Measurements from ENCODE around the gene DCST2. TPM values are rescaled to one million over a fixed set of nuclear protein-coding genes. Genes with fewer than 3 reads are reported as not detected.

Gene DCST2
- polyA plus RNA-seq, 1 donor from 2014 or later: 1.8 TPM

DNA sequence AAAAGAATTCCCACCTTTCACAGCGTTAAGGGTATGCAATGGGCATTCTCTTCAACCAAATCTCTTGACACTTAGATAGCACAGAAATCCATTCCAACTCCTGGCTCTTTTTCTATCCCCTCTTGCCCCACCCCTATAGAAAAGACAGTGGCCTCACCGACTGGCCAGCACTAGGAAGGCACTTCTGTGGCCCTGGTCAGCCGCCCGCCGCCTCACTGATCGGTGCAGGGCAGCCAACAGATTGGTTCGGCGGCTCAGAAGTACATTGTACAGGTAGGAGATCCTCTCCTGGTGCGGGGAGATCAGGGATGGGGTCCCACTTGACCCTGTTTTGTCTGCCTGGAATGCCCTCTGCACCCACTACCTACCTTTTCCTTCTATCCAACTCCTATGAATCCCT is 9.3 kb downstream of the DCST2 start:
- H3K9me2 ChIP-seq (ENCODE audit: insufficient read depth, low read length): no peaks in the 10 kb centered on the region
- no peaks in the 10 kb centered on the region for H3K27me3 ChIP-seq (ENCODE audit: insufficient read depth, low read depth, low read length)
- H3K27ac ChIP-seq (ENCODE audit: low read length): no peak overlapping the region
- no peaks in the 10 kb centered on the region for H3K9me3 ChIP-seq (ENCODE audit: low read length)
- H4K20me1 ChIP-seq (ENCODE audit: insufficient read depth): no peaks in the 10 kb centered on the region
- H3K36me3 ChIP-seq (ENCODE audit: insufficient read depth, low read length): no peaks in the 10 kb centered on the region
- no peaks in the 10 kb centered on the region for H3K79me2 ChIP-seq (replicated peaks; ENCODE audit: insufficient read depth, low read length)
- no peak overlapping the region for H3K9ac ChIP-seq (ENCODE audit: low read length)
- TF ChIP-seq POLR2AphosphoS5 (IDR thresholded peaks at IDR 0.05) (no peak), RAD21 (conservative IDR thresholded peaks at IDR 0.05) (no peak), SMC3 (conservative IDR thresholded peaks at IDR 0.05; ENCODE audit: poor library complexity) (no peak), EZH2 (IDR thresholded peaks at IDR 0.05; ENCODE audit: borderline replicate concordance, insufficient read depth, low read length, poor library complexity, severe bottlenecking) (no peak), TAF1 (IDR thresholded peaks at IDR 0.05; ENCODE audit: low read depth) (no peak), EP300 (conservative IDR thresholded peaks at IDR 0.05; ENCODE audit: poor library complexity, severe bottlenecking) (no peak), MXI1 (conservative IDR thresholded peaks at IDR 0.05; ENCODE audit: poor library complexity, severe bottlenecking) (no peak)
- TF ChIP-seq, protein P1, sequence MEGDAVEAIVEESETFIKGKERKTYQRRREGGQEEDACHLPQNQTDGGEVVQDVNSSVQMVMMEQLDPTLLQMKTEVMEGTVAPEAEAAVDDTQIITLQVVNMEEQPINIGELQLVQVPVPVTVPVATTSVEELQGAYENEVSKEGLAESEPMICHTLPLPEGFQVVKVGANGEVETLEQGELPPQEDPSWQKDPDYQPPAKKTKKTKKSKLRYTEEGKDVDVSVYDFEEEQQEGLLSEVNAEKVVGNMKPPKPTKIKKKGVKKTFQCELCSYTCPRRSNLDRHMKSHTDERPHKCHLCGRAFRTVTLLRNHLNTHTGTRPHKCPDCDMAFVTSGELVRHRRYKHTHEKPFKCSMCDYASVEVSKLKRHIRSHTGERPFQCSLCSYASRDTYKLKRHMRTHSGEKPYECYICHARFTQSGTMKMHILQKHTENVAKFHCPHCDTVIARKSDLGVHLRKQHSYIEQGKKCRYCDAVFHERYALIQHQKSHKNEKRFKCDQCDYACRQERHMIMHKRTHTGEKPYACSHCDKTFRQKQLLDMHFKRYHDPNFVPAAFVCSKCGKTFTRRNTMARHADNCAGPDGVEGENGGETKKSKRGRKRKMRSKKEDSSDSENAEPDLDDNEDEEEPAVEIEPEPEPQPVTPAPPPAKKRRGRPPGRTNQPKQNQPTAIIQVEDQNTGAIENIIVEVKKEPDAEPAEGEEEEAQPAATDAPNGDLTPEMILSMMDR (IDR thresholded peaks at IDR 0.05; ENCODE audit: poor library complexity, severe bottlenecking): no peak
- TF ChIP-seq, protein P2, sequence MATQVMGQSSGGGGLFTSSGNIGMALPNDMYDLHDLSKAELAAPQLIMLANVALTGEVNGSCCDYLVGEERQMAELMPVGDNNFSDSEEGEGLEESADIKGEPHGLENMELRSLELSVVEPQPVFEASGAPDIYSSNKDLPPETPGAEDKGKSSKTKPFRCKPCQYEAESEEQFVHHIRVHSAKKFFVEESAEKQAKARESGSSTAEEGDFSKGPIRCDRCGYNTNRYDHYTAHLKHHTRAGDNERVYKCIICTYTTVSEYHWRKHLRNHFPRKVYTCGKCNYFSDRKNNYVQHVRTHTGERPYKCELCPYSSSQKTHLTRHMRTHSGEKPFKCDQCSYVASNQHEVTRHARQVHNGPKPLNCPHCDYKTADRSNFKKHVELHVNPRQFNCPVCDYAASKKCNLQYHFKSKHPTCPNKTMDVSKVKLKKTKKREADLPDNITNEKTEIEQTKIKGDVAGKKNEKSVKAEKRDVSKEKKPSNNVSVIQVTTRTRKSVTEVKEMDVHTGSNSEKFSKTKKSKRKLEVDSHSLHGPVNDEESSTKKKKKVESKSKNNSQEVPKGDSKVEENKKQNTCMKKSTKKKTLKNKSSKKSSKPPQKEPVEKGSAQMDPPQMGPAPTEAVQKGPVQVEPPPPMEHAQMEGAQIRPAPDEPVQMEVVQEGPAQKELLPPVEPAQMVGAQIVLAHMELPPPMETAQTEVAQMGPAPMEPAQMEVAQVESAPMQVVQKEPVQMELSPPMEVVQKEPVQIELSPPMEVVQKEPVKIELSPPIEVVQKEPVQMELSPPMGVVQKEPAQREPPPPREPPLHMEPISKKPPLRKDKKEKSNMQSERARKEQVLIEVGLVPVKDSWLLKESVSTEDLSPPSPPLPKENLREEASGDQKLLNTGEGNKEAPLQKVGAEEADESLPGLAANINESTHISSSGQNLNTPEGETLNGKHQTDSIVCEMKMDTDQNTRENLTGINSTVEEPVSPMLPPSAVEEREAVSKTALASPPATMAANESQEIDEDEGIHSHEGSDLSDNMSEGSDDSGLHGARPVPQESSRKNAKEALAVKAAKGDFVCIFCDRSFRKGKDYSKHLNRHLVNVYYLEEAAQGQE (IDR thresholded peaks at IDR 0.05; ENCODE audit: borderline replicate concordance): no peak
- no peak overlapping the region for H2AFZ ChIP-seq (ENCODE audit: low read depth, low read length)
- H3K4me3 ChIP-seq (ENCODE audit: low read length): no peak overlapping the region
- no peaks in the 10 kb centered on the region for H3F3A ChIP-seq (ENCODE audit: insufficient read depth, low read length, poor library complexity, severe bottlenecking)
- no peak overlapping the region for H3K4me2 ChIP-seq (ENCODE audit: low read length)

DNA sequence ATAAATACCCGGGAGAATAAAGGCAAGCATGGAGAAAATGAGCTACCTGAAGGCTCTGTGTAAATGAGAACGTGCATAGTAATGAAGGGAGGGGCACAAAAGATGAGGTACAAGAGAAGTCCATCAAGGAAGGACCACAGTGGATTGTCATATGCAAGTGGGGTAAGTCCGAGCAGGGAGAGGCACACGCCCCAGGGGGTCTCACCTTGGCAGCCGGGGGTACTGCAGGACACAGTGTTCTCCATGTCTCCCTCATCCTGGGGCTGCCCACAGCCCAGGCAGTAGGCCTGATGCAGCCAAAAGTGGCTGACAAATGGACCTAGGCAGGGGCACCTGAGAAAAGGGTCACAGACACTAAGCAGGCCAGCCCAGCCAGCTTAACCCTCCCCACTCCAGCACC is 10.0 kb downstream of the DCST2 start:
- Histone ChIP-seq H4K20me1 (ENCODE audit: insufficient read depth) (no peaks in the 10 kb centered on the region), H3K4me2 (ENCODE audit: low read length) (no peak overlapping the region), H3K36me3 (ENCODE audit: insufficient read depth, low read length) (no peaks in the 10 kb centered on the region), H3K27me3 (ENCODE audit: insufficient read depth, low read depth, low read length) (no peaks in the 10 kb centered on the region), H3K9ac (ENCODE audit: low read length) (no peak overlapping the region), H2AFZ (ENCODE audit: low read depth, low read length) (no peak overlapping the region), H3K4me3 (ENCODE audit: low read length) (no peak overlapping the region), H3K9me2 (ENCODE audit: insufficient read depth, low read length) (no peaks in the 10 kb centered on the region), H3K27ac (ENCODE audit: low read length) (no peak overlapping the region), H3F3A (ENCODE audit: insufficient read depth, low read length, poor library complexity, severe bottlenecking) (no peaks in the 10 kb centered on the region), H3K9me3 (ENCODE audit: low read length) (no peaks in the 10 kb centered on the region), H3K79me2 (replicated peaks; ENCODE audit: insufficient read depth, low read length) (no peaks in the 10 kb centered on the region)
- TF ChIP-seq, protein P1 (IDR thresholded peaks at IDR 0.05; ENCODE audit: poor library complexity, severe bottlenecking): no peak
- TF ChIP-seq POLR2AphosphoS5 (IDR thresholded peaks at IDR 0.05): no peak
- TF ChIP-seq EZH2 (IDR thresholded peaks at IDR 0.05; ENCODE audit: borderline replicate concordance, insufficient read depth, low read length, poor library complexity, severe bottlenecking): no peak
- TF ChIP-seq SMC3 (conservative IDR thresholded peaks at IDR 0.05; ENCODE audit: poor library complexity): no peak
- TF ChIP-seq RAD21 (conservative IDR thresholded peaks at IDR 0.05): no peak
- no peak for TF ChIP-seq EP300 (conservative IDR thresholded peaks at IDR 0.05; ENCODE audit: poor library complexity, severe bottlenecking)
- TF ChIP-seq MXI1 (conservative IDR thresholded peaks at IDR 0.05; ENCODE audit: poor library complexity, severe bottlenecking): no peak
- TF ChIP-seq, protein P2 (IDR thresholded peaks at IDR 0.05; ENCODE audit: borderline replicate concordance): no peak
- TF ChIP-seq TAF1 (IDR thresholded peaks at IDR 0.05; ENCODE audit: low read depth): no peak

All from neural cell (in vitro differentiated cells).